Effector CD8-positive, alpha-beta T cell (primary cell): Measurements from ENCODE around the gene TSHZ2.
"Not testable (repeated sequence)": the region's sequence is repeated elsewhere in the genome, so short reads cannot be mapped to it uniquely, and the experiment has no call there.

Source experiments
- DNase-seq: peaks from one replicate; lab custom pipeline; 2025; lab: John Stamatoyannopoulos, UW

TSHZ2 gene

GRCh38 chr20:52996130-52996529 lies 24.0 kb downstream of the TSHZ2 start:
- no peak for DNase-seq

- DNase-seq: no peak
Observed at GRCh38 chr20:52996658-52997057, 24.5 kb downstream of the TSHZ2 start.

GRCh38 chr20:52998268-52998667 lies 26.1 kb downstream of the TSHZ2 start:
- no peak for DNase-seq

GRCh38 chr20:52999040-52999439 lies 26.9 kb downstream of the TSHZ2 start:
- DNase-seq: no peak

- DNase-seq: no peak
Observed at GRCh38 chr20:53001498-53002301, 29.5 kb downstream of the TSHZ2 start.

- no peak for DNase-seq
Observed at GRCh38 chr20:53002786-53003185, 30.6 kb downstream of the TSHZ2 start.

GRCh38 chr20:53003420-53004154 lies 31.4 kb downstream of the TSHZ2 start:
- no peak for DNase-seq

GRCh38 chr20:53004267-53004813 lies 32.2 kb downstream of the TSHZ2 start:
- DNase-seq: no peak

GRCh38 chr20:53009979-53010735 lies 38.0 kb downstream of the TSHZ2 start:
- DNase-seq: no peak

- DNase-seq: no peak
Observed at GRCh38 chr20:53011640-53012039, 39.5 kb downstream of the TSHZ2 start.

- DNase-seq: no peak
Observed at GRCh38 chr20:53013183-53013582, 41.0 kb downstream of the TSHZ2 start.

GRCh38 chr20:53013847-53014246 lies 41.7 kb downstream of the TSHZ2 start:
- no peak for DNase-seq

- DNase-seq: no peak
Observed at GRCh38 chr20:53016071-53016470, 43.9 kb downstream of the TSHZ2 start.

GRCh38 chr20:53016534-53017042 lies 44.4 kb downstream of the TSHZ2 start:
- no peak for DNase-seq

GRCh38 chr20:53017206-53017605 lies 45.0 kb downstream of the TSHZ2 start:
- no peak for DNase-seq

GRCh38 chr20:53019464-53019863 lies 47.3 kb downstream of the TSHZ2 start:
- DNase-seq: no peak

- DNase-seq: no peak
Observed at GRCh38 chr20:53020376-53020775, 48.2 kb downstream of the TSHZ2 start.

- DNase-seq: no peak
Observed at GRCh38 chr20:53020834-53021233, 48.7 kb downstream of the TSHZ2 start.

GRCh38 chr20:53021934-53022333 lies 49.8 kb downstream of the TSHZ2 start:
- DNase-seq: no peak

GRCh38 chr20:53023732-53024520 lies 51.8 kb downstream of the TSHZ2 start:
- no peak for DNase-seq

- DNase-seq: not testable (repeated sequence)
Observed at GRCh38 chr20:53024653-53025052, 52.5 kb downstream of the TSHZ2 start.
